Stimulated activated CD4-positive, alpha-beta T cell treated with anti-CD3 and anti-CD28 coated beads, Interleukin-15, amount 100 ng/mL, for 48 hours (primary cell): ENCODE results near the gene FIGN.

Experiments used
- DNase-seq, 2 donors: peaks; one replicate each; pipeline ENCODE4 v3.0.0-alpha.2; 2020; ENCODE audit warnings: low read depth in 2 of 2

The FIGN gene

GRCh38 chr2:163611557-163611906, 124.3 kb downstream of the FIGN start:
- no peak for DNase-seq

- DNase-seq = no peak
Observed at GRCh38 chr2:163610817-163611556, 124.8 kb downstream of the FIGN start.

GRCh38 chr2:163607630-163608029, 128.2 kb downstream of the FIGN start:
- DNase-seq = no peak

GRCh38 chr2:163606878-163607277, 128.9 kb downstream of the FIGN start:
- no peak for DNase-seq

- no peak for DNase-seq
Observed at GRCh38 chr2:163605779-163606178, 130.0 kb downstream of the FIGN start.

GRCh38 chr2:163604941-163605555, 130.8 kb downstream of the FIGN start:
- DNase-seq = no peak

GRCh38 chr2:163602196-163602595, 133.6 kb downstream of the FIGN start:
- DNase-seq = no peak

GRCh38 chr2:163601377-163601776, 134.4 kb downstream of the FIGN start:
- no peak for DNase-seq

GRCh38 chr2:163600801-163601200, 135.0 kb downstream of the FIGN start:
- no peak for DNase-seq

- no peak for DNase-seq
Observed at GRCh38 chr2:163595028-163595427, 140.8 kb downstream of the FIGN start.

GRCh38 chr2:163594497-163594896, 141.3 kb downstream of the FIGN start:
- DNase-seq = no peak

GRCh38 chr2:163593982-163594381, 141.8 kb downstream of the FIGN start:
- no peak for DNase-seq

GRCh38 chr2:163592954-163593622, 142.7 kb downstream of the FIGN start:
- DNase-seq = no peak

GRCh38 chr2:163591461-163591860, 144.3 kb downstream of the FIGN start:
- DNase-seq = no peak

- DNase-seq = no peak
Observed at GRCh38 chr2:163580757-163581156, 155.1 kb downstream of the FIGN start.

GRCh38 chr2:163574309-163574708, 161.5 kb downstream of the FIGN start:
- no peak for DNase-seq

- DNase-seq = no peak
Observed at GRCh38 chr2:163573652-163574051, 162.2 kb downstream of the FIGN start.

- no peak for DNase-seq
Observed at GRCh38 chr2:163572850-163573249, 163.0 kb downstream of the FIGN start.

GRCh38 chr2:163571423-163572102, 164.2 kb downstream of the FIGN start:
- no peak for DNase-seq

GRCh38 chr2:163570391-163570790, 165.4 kb downstream of the FIGN start:
- DNase-seq = no peak

GRCh38 chr2:163565192-163565591, 170.6 kb downstream of the FIGN start:
- no peak for DNase-seq

- no peak for DNase-seq
Observed at GRCh38 chr2:163564236-163564635, 171.6 kb downstream of the FIGN start.

- DNase-seq = no peak
Observed at GRCh38 chr2:163563336-163563735, 172.5 kb downstream of the FIGN start.
